ENCODE data around the gene HLA-G.

HLA-G gene

GRCh38 chr6:29818892-29819291 is 8.7 kb upstream of the HLA-G start:
- no peak for DNase-seq

- DNase-seq, result no peak
Observed at GRCh38 chr6:29824144-29824543, 3.5 kb upstream of the HLA-G start.

GRCh38 chr6:29825848-29826247 is 1.8 kb upstream of the HLA-G start:
- no peak for DNase-seq

GRCh38 chr6:29826271-29826670 is 1.4 kb upstream of the HLA-G start:
- DNase-seq, result no peak

GRCh38 chr6:29828471-29828797 is 809 bp downstream of the HLA-G start:
- peak; percentile 57 for DNase-seq

- DNase-seq, result no peak
Observed at GRCh38 chr6:29829766-29830165, 2.1 kb downstream of the HLA-G start.

GRCh38 chr6:29830409-29830808 is 2.8 kb downstream of the HLA-G start:
- DNase-seq, result no peak

- no peak for DNase-seq
Observed at GRCh38 chr6:29831776-29832175, 4.2 kb downstream of the HLA-G start.

GRCh38 chr6:29834564-29835436 is 7.2 kb downstream of the HLA-G start:
- DNase-seq, result peak; percentile 58

GRCh38 chr6:29839917-29840316 is 12.3 kb downstream of the HLA-G start:
- DNase-seq, result no peak

- no peak for DNase-seq
Observed at GRCh38 chr6:29841030-29841429, 13.4 kb downstream of the HLA-G start.

GRCh38 chr6:29845405-29846006 is 17.9 kb downstream of the HLA-G start:
- DNase-seq, result peak; percentile 56

- peak; percentile 90 for DNase-seq
Observed at GRCh38 chr6:29847871-29848630, 20.4 kb downstream of the HLA-G start.

GRCh38 chr6:29850011-29850553 is 22.5 kb downstream of the HLA-G start:
- peak; percentile 21 for DNase-seq

GRCh38 chr6:29851190-29851589 is 23.6 kb downstream of the HLA-G start:
- no peak for DNase-seq

GRCh38 chr6:29853245-29853644 is 25.6 kb downstream of the HLA-G start:
- no peak for DNase-seq

GRCh38 chr6:29858006-29858405 is 30.4 kb downstream of the HLA-G start:
- no peak for DNase-seq

GRCh38 chr6:29861521-29862255 is 34.1 kb downstream of the HLA-G start:
- DNase-seq, result no peak

GRCh38 chr6:29864037-29864810 is 36.6 kb downstream of the HLA-G start:
- no peak for DNase-seq

- no peak for DNase-seq
Observed at GRCh38 chr6:29865631-29866030, 38.0 kb downstream of the HLA-G start.

GRCh38 chr6:29870104-29870503 is 42.5 kb downstream of the HLA-G start:
- DNase-seq, result no peak

- no peak for DNase-seq
Observed at GRCh38 chr6:29872791-29873190, 45.2 kb downstream of the HLA-G start.
